Chondrocyte (in vitro differentiated cells): Measurements from ENCODE around the gene RALBP1. TPM values are rescaled to one million over a fixed set of nuclear protein-coding genes. Genes with fewer than 3 reads are reported as not detected.
"Not testable (repeated sequence)": the region's sequence is repeated elsewhere in the genome, so short reads cannot be mapped to it uniquely, and the experiment has no call there.

ENCODE experiments used
- DNase-seq: peaks from one replicate; pipeline ENCODE4 v3.0.0; 2021; ENCODE audit warnings: mixed read lengths, low spot score
- H3K27ac Mint-ChIP-seq: one replicate; pipeline ENCODE4 v1.8.0; 2021; ENCODE audit warnings: mild to moderate bottlenecking, moderate library complexity, mixed read lengths; ENCODE audit not compliant: unreplicated experiment
- H3K27me3 Mint-ChIP-seq: 2 replicates; pipeline ENCODE4 v1.8.0; 2021; ENCODE audit warnings: low read depth, mixed read lengths
- H3K36me3 Mint-ChIP-seq: 2 replicates; pipeline ENCODE4 v1.8.0; 2021; ENCODE audit warnings: low read depth, mixed read lengths
- H3K4me1 Mint-ChIP-seq: 2 replicates; pipeline ENCODE4 v1.8.0; 2021; ENCODE audit warnings: low read depth, mild to moderate bottlenecking, mixed read lengths
- H3K4me3 Mint-ChIP-seq: one replicate; pipeline ENCODE4 v1.8.0; 2021; ENCODE audit warnings: mild to moderate bottlenecking, moderate library complexity, mixed read lengths; ENCODE audit not compliant: unreplicated experiment
- H3K9me3 Mint-ChIP-seq: 2 replicates; pipeline ENCODE4 v1.8.0; 2021; ENCODE audit warnings: low read depth, mixed read lengths
- total RNA-seq: library from RNA; stranded (reverse); gene quantifications from 3 replicates; pipeline ENCODE4 v1.2.1, GENCODE V29; 2021
- TF ChIP-seq, protein P1 (sequence below): fragments of 200-600 bp; sonication (generic); IDR thresholded peaks from 2 replicates; pipeline ENCODE4 v1.5.0; 2021; ENCODE audit warnings: antibody characterized with exemption, mild to moderate bottlenecking, moderate library complexity

RALBP1 gene
- total RNA-seq, 1 donor from 2014 or later: 50.8 TPM

DNA sequence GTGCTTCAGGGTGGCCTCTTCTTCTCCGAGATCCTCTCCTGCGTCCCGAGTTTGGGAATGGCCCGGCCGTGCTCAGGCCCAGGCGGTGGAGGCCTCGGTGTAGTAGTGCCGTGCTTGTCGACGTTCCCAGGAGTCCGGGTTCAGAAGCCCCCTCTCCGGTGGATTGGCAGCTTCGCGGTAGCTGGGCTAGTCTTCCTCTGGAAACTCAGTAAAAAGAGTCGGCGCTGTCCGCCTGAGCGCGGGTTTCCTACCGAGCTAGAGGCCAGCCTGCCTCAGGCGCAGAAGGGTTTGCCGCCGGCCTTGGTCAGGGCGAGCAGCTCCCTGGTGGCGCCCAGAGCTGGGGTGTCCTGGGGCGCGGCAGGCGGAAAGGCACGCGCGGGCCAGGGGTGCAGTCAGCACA lies 3.2 kb downstream of the RALBP1 start:
- H3K4me1 Mint-ChIP-seq: peaks cover 31% of the 10 kb centered on the region

DNA sequence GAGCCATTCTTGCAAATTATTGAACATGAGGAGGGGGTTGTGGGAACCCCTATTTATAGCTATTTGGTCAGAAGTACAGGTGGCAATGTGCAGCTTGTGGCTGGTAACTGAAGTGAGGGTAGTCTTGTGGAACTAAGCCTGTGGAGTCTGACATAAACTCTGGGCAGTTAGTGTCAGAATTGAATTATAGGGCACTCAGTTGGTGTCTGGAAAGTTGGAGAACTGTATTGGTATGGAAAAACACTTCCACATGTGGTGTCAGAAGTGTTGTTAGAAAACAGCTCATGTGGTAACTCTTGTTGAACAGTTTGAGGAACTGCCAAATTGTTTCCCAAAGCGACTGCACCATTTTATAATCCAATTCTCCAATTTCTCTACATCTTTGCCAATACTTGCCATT lies 7.5 kb downstream of the RALBP1 start:
- peaks cover 22% of the 10 kb centered on the region for H3K4me1 Mint-ChIP-seq
- DNase-seq: no peak
- H3K9me3 Mint-ChIP-seq: peaks cover 6% of the 10 kb centered on the region
- TF ChIP-seq, protein P1, sequence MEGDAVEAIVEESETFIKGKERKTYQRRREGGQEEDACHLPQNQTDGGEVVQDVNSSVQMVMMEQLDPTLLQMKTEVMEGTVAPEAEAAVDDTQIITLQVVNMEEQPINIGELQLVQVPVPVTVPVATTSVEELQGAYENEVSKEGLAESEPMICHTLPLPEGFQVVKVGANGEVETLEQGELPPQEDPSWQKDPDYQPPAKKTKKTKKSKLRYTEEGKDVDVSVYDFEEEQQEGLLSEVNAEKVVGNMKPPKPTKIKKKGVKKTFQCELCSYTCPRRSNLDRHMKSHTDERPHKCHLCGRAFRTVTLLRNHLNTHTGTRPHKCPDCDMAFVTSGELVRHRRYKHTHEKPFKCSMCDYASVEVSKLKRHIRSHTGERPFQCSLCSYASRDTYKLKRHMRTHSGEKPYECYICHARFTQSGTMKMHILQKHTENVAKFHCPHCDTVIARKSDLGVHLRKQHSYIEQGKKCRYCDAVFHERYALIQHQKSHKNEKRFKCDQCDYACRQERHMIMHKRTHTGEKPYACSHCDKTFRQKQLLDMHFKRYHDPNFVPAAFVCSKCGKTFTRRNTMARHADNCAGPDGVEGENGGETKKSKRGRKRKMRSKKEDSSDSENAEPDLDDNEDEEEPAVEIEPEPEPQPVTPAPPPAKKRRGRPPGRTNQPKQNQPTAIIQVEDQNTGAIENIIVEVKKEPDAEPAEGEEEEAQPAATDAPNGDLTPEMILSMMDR: no peak
- no peak overlapping the region for H3K4me3 Mint-ChIP-seq
- peaks cover 7% of the 10 kb centered on the region for H3K36me3 Mint-ChIP-seq
- no peak overlapping the region for H3K27ac Mint-ChIP-seq
- no peaks in the 10 kb centered on the region for H3K27me3 Mint-ChIP-seq

More for the DNA sequence above, 3.2 kb downstream of the RALBP1 start:
- Mint-ChIP-seq H3K27me3 (no peaks in the 10 kb centered on the region), H3K27ac (no peak overlapping the region), H3K4me3 (no peak overlapping the region), H3K9me3 (no peaks in the 10 kb centered on the region), H3K36me3 (peaks cover 5% of the 10 kb centered on the region)
- no peak for DNase-seq
- TF ChIP-seq, protein P1: no peak

DNA sequence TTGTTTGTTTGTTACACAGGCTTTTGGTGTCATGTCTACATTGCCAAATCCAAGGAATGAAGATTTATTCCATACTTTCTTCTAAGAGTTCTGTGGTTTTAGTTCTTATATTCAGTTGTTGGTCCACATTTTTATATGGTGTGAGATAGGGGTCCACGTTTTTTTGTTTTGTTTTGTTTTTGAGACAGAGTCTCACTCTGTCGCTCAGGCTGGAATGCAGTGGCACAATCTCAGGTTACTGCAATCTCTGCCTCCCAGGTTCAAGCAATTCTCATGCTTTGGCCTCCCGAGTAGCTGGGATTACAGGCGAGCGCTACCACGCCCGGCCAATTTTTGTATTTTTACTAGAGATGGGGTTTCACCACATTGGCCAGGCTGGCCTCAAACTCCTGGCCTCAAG lies 8.2 kb downstream of the RALBP1 start:
- peaks cover 7% of the 10 kb centered on the region for H3K36me3 Mint-ChIP-seq
- peaks cover 6% of the 10 kb centered on the region for H3K9me3 Mint-ChIP-seq
- no peak overlapping the region for H3K27ac Mint-ChIP-seq
- no peak for DNase-seq
- peaks cover 29% of the 10 kb centered on the region for H3K4me1 Mint-ChIP-seq
- no peaks in the 10 kb centered on the region for H3K27me3 Mint-ChIP-seq
- TF ChIP-seq, protein P1: no peak
- no peak overlapping the region for H3K4me3 Mint-ChIP-seq

DNA sequence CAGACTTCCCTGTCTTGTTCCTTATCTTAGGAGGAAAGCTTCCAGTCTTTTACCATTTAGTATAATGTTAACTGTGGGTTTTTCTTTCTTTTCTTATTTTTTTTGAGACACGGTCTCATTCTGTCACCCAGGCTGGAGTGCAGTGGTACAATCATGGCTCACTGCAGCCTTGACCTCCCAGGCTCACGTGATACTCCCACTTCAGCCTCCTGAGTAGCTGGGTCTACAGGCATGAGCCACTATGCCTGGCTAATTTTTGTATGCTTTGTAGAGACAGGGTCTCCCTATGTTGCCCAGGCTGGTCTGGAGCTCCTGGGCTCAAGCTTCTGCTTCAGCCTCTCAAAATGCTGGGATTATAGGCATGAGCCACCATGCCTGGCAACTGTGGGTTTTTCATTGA lies 9.5 kb downstream of the RALBP1 start:
- not testable (repeated sequence) for H3K9me3 Mint-ChIP-seq, H3K4me3 Mint-ChIP-seq, H3K27ac Mint-ChIP-seq

DNA sequence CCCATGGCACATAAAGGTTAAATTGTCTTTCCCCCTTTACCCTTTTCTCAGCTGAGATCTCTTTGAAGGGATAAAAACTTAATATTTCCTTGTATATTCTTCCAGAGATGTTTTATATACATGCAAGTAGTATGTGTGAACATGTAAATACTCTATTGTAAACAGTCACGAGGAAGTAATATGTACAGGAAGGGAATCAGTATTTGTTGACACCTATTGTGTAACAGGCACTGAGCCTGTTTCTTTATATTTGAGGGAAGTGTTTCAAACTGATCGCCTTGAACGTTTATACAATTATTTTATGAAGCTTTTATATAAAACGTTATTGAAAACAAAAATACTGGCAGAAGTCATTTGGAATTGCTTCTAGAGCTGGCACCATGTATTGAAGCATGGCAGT lies 13.2 kb downstream of the RALBP1 start:
- Mint-ChIP-seq H3K27me3 (no peaks in the 10 kb centered on the region), H3K4me1 (peaks cover 32% of the 10 kb centered on the region), H3K4me3 (no peak overlapping the region), H3K36me3 (peaks cover 3% of the 10 kb centered on the region), H3K9me3 (peaks cover 12% of the 10 kb centered on the region), H3K27ac (no peak overlapping the region)
- TF ChIP-seq, protein P1: no peak
- DNase-seq: no peak

More for the DNA sequence above, 9.5 kb downstream of the RALBP1 start:
- peaks cover 25% of the 10 kb centered on the region for H3K4me1 Mint-ChIP-seq
- DNase-seq, H3K27me3 Mint-ChIP-seq, H3K36me3 Mint-ChIP-seq: not testable (repeated sequence)

DNA sequence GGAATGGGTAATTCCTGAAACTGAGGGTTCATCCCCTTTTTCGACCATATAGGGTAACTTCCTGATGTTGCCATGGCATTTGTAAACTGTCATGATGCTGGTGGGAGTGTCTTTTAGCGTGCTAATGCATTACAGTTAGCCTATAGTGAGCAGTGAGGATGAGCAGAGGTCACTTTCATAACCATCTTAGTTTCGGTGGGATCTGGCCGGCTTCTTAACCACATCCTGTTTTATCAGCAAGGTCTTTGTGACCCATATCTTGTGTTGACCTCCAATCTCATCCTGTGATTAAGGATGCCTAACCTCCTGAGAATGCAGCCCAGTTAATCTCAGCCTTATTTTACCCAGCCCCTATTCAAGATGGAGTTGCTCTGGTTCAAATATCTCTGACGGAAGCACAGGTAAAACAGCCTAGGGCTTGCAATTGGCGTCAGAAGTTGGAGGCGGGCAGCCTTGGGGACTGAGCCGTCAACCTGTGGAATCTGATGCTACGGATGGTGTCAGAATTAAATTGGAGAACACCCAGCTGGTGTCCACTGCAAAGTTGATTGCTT lies 19.5 kb downstream of the RALBP1 start:
- Mint-ChIP-seq H3K27ac (no peak overlapping the region), H3K4me3 (no peak overlapping the region), H3K27me3 (no peaks in the 10 kb centered on the region), H3K9me3 (peaks cover 6% of the 10 kb centered on the region), H3K4me1 (peaks cover 15% of the 10 kb centered on the region), H3K36me3 (peaks cover 2% of the 10 kb centered on the region)
- TF ChIP-seq, protein P1: no peak
- DNase-seq: no peak
